NB4 (cell line): ENCODE results near the gene GRM8.

ENCODE experiments used
- POLR2A ChIP-seq: IDR thresholded peaks from 2 replicates; pipeline ENCODE4 v1.6.1; 2011; ENCODE audit warnings: mild to moderate bottlenecking; ENCODE audit not compliant: insufficient read length; ENCODE audit errors: extremely low read depth
- TF ChIP-seq, protein P1 (sequence below): IDR thresholded peaks from one replicate; pipeline ENCODE4 v1.5.1; 2012; ENCODE audit warnings: low read depth, low read length

DNA sequence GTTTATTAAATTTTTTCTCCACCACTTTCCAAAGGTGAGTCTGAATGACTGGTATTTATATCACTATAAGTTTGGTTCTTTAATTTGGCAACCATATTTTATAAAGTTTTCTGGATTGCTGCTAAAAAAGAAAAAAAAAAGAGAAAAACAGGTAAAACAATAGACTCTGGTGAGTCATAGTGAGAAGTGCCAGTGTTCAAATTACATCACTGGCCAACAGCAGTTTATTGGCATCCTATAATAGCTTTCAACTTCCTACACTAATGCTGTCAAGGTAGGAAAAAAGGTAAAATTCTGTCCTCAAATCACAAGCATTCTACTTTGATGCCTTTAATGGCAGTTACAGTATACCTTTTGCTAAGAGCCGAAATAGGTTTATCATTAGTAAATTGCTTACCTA is 808.8 kb downstream of the GRM8 start:
- no peak for TF ChIP-seq POLR2A
- TF ChIP-seq, protein P1, sequence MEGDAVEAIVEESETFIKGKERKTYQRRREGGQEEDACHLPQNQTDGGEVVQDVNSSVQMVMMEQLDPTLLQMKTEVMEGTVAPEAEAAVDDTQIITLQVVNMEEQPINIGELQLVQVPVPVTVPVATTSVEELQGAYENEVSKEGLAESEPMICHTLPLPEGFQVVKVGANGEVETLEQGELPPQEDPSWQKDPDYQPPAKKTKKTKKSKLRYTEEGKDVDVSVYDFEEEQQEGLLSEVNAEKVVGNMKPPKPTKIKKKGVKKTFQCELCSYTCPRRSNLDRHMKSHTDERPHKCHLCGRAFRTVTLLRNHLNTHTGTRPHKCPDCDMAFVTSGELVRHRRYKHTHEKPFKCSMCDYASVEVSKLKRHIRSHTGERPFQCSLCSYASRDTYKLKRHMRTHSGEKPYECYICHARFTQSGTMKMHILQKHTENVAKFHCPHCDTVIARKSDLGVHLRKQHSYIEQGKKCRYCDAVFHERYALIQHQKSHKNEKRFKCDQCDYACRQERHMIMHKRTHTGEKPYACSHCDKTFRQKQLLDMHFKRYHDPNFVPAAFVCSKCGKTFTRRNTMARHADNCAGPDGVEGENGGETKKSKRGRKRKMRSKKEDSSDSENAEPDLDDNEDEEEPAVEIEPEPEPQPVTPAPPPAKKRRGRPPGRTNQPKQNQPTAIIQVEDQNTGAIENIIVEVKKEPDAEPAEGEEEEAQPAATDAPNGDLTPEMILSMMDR = no peak
